Neural cell (in vitro differentiated cells): ENCODE measurements around the gene RUNX1. TPM values are rescaled to one million over a fixed set of nuclear protein-coding genes. Genes with fewer than 3 reads are reported as not detected.

Source experiments
- H2AFZ ChIP-seq: fragments of 200-600, 300-800 bp; sonication (generic), shearing (Covaris generic); 2 replicates; pipeline ENCODE4 v1.6.0; 2014; ENCODE audit warnings: low read depth, mild to moderate bottlenecking, antibody characterized with exemption, low read length, moderate library complexity
- H3F3A ChIP-seq: fragments of 200-600 bp; shearing (Covaris generic); 2 replicates; pipeline ENCODE4 v1.6.1; 2016; ENCODE audit warnings: mild to moderate bottlenecking, moderate library complexity, mixed read lengths, antibody characterized with exemption, low read length; ENCODE audit not compliant: insufficient read depth, poor library complexity, severe bottlenecking
- H3K27ac ChIP-seq: fragments of 200-600, 300-800 bp; sonication (generic), shearing (Covaris generic); 2 replicates; pipeline ENCODE4 v1.5.1; 2014; ENCODE audit warnings: mild to moderate bottlenecking, low read length, moderate library complexity
- H3K27me3 ChIP-seq: fragments of 300-800, 200-600 bp; sonication (generic), shearing (Covaris generic); 2 replicates; pipeline ENCODE4 v1.6.0; 2014; ENCODE audit warnings: mild to moderate bottlenecking, low read depth, low read length, moderate library complexity; ENCODE audit not compliant: insufficient read depth
- H3K36me3 ChIP-seq: fragments of 300-800, 200-600 bp; sonication (generic), shearing (Covaris generic); 2 replicates; pipeline ENCODE4 v1.5.1; 2014; ENCODE audit warnings: mild to moderate bottlenecking, antibody characterized with exemption, low read length, moderate library complexity; ENCODE audit not compliant: insufficient read depth
- H3K4me2 ChIP-seq: fragments of 300-800, 200-600 bp; sonication (generic), shearing (Covaris generic); 2 replicates; pipeline ENCODE4 v1.6.0; 2014; ENCODE audit warnings: mild to moderate bottlenecking, low read length
- H3K4me3 ChIP-seq: fragments of 300-800, 200-600 bp; sonication (generic), shearing (Covaris generic); 2 replicates; pipeline ENCODE4 v1.5.1; 2014; ENCODE audit warnings: mild to moderate bottlenecking, low read length, moderate library complexity
- H3K79me2 ChIP-seq: fragments of 200-600 bp; shearing (Covaris generic); replicated peaks from 2 replicates; pipeline ENCODE4 v1.6.0; 2014; ENCODE audit warnings: mild to moderate bottlenecking, low read length, moderate library complexity; ENCODE audit not compliant: insufficient read depth
- H3K9ac ChIP-seq: fragments of 300-800, 200-600 bp; sonication (generic), shearing (Covaris generic); 2 replicates; pipeline ENCODE4 v1.6.1; 2016; ENCODE audit warnings: mild to moderate bottlenecking, low read length, mixed read lengths
- H3K9me2 ChIP-seq: fragments of 200-600 bp; shearing (Covaris generic); 2 replicates; pipeline ENCODE4 v1.6.1; 2016; ENCODE audit warnings: mild to moderate bottlenecking, low read length, mixed read lengths; ENCODE audit not compliant: insufficient read depth
- H3K9me3 ChIP-seq: fragments of 200-600, 300-800 bp; sonication (generic), shearing (Covaris generic); 2 replicates; pipeline ENCODE4 v1.6.1; 2016; ENCODE audit warnings: mild to moderate bottlenecking, mixed run types, low read length, moderate library complexity, mixed read lengths
- H4K20me1 ChIP-seq: fragments of 200-600 bp; shearing (Covaris generic); 2 replicates; pipeline ENCODE4 v1.6.1; 2016; ENCODE audit warnings: mild to moderate bottlenecking, mixed run types; ENCODE audit not compliant: insufficient read depth
- EP300 ChIP-seq: fragments of 450-650 bp; conservative IDR thresholded peaks from 2 replicates; pipeline ENCODE4 v1.6.1; 2014; ENCODE audit warnings: antibody characterized with exemption, mild to moderate bottlenecking, moderate library complexity; ENCODE audit not compliant: poor library complexity, severe bottlenecking
- EZH2 ChIP-seq: fragments of 200-600, 300-800 bp; shearing (Covaris generic), sonication (generic); IDR thresholded peaks from 2 replicates; pipeline ENCODE4 v1.6.1; 2014; ENCODE audit warnings: antibody characterized with exemption, low read length, borderline replicate concordance, mild to moderate bottlenecking; ENCODE audit not compliant: insufficient read depth, poor library complexity, severe bottlenecking
- MXI1 ChIP-seq: fragments of 450-650 bp; conservative IDR thresholded peaks from 2 replicates; pipeline ENCODE4 v1.6.1; 2014; ENCODE audit warnings: antibody characterized with exemption, mild to moderate bottlenecking; ENCODE audit not compliant: poor library complexity, severe bottlenecking
- POLR2AphosphoS5 ChIP-seq: IDR thresholded peaks from 2 replicates; pipeline ENCODE4 v1.6.1; 2012
- RAD21 ChIP-seq: fragments of 450-650 bp; conservative IDR thresholded peaks from 2 replicates; pipeline ENCODE4 v1.6.1; 2014; ENCODE audit warnings: antibody characterized with exemption, mild to moderate bottlenecking, moderate library complexity
- SMC3 ChIP-seq: fragments of 450-650 bp; conservative IDR thresholded peaks from 2 replicates; pipeline ENCODE4 v1.6.1; 2014; ENCODE audit warnings: antibody characterized with exemption, mild to moderate bottlenecking, moderate library complexity; ENCODE audit not compliant: poor library complexity
- TAF1 ChIP-seq: IDR thresholded peaks from 2 replicates; pipeline ENCODE4 v1.6.1; 2012; ENCODE audit warnings: low read depth
- polyA plus RNA-seq: library from polyadenylated mRNA; depleted of rRNA; stranded (reverse); fragments of >200 nt; gene quantifications from 2 replicates; pipeline ENCODE4 v1.2.3, GENCODE V29; 2014
- TF ChIP-seq, protein P1 (sequence below): fragments of 450-650 bp; IDR thresholded peaks from 2 replicates; pipeline ENCODE4 v1.5.1; 2014; ENCODE audit warnings: antibody characterized with exemption, mild to moderate bottlenecking, moderate library complexity; ENCODE audit not compliant: poor library complexity, severe bottlenecking
- TF ChIP-seq, protein P2 (sequence below): IDR thresholded peaks from 2 replicates; pipeline ENCODE4 v1.6.1; 2012; ENCODE audit warnings: borderline replicate concordance

RUNX1 gene
- polyA plus RNA-seq, 1 donor from 2014 or later: not detected

DNA sequence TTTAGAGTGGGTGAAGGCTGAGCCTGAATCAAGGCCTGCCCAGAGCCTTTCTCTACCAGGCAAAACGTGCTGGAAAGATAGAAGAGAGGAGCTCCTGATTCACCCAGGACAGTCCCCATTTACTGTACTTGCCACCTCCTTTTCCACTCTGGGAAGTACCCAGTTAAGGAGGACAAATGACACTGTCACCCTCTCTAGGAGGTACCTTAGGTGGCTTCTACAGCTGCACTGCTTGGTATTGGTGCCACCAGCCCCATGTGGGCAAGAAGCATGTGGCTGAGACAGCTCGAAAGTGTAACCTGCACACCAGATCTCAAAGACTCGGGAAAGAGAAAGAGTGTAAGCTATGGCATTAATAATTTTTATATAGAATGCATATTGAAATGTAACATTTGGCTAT lies 42.3 kb downstream of the RUNX1 start:
- Histone ChIP-seq H3K9me2 (no peaks in the 10 kb centered on the region), H4K20me1 (no peaks in the 10 kb centered on the region), H2AFZ (no peak overlapping the region), H3K9me3 (no peaks in the 10 kb centered on the region), H3K79me2 (no peaks in the 10 kb centered on the region), H3K4me3 (no peak overlapping the region), H3K4me2 (no peak overlapping the region), H3K9ac (no peak overlapping the region), H3F3A (no peaks in the 10 kb centered on the region), H3K27ac (no peak overlapping the region), H3K27me3 (no peaks in the 10 kb centered on the region), H3K36me3 (no peaks in the 10 kb centered on the region)
- TF ChIP-seq EP300 (no peak), TAF1 (no peak)

DNA sequence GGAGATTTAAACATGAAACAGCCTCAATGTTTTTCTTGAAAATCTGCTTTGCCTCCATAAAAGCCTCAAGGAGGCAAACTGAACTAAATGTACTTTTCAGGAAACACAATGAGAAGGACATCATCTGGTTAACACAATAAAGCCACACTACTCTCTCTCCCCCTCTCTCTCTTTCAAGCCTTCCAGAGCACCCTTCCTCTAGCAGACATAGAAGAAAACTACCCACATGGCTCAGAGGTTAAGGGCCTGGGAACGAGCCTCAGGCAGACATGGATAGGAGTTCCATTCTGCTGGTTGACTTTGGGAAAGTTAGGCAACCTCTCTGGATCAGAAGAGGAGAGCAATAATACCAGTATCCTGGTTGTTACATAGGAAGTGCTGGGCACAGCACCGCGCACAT lies 42.9 kb downstream of the RUNX1 start:
- no peaks in the 10 kb centered on the region for H3K27me3 ChIP-seq
- H3K36me3 ChIP-seq: no peaks in the 10 kb centered on the region
- no peak overlapping the region for H2AFZ ChIP-seq
- no peaks in the 10 kb centered on the region for H3K79me2 ChIP-seq
- no peaks in the 10 kb centered on the region for H3K9me2 ChIP-seq
- no peaks in the 10 kb centered on the region for H3F3A ChIP-seq
- no peak overlapping the region for H3K27ac ChIP-seq
- no peak overlapping the region for H3K4me3 ChIP-seq
- no peaks in the 10 kb centered on the region for H4K20me1 ChIP-seq
- no peak overlapping the region for H3K9ac ChIP-seq
- TF ChIP-seq SMC3: no peak
- TF ChIP-seq, protein P1, sequence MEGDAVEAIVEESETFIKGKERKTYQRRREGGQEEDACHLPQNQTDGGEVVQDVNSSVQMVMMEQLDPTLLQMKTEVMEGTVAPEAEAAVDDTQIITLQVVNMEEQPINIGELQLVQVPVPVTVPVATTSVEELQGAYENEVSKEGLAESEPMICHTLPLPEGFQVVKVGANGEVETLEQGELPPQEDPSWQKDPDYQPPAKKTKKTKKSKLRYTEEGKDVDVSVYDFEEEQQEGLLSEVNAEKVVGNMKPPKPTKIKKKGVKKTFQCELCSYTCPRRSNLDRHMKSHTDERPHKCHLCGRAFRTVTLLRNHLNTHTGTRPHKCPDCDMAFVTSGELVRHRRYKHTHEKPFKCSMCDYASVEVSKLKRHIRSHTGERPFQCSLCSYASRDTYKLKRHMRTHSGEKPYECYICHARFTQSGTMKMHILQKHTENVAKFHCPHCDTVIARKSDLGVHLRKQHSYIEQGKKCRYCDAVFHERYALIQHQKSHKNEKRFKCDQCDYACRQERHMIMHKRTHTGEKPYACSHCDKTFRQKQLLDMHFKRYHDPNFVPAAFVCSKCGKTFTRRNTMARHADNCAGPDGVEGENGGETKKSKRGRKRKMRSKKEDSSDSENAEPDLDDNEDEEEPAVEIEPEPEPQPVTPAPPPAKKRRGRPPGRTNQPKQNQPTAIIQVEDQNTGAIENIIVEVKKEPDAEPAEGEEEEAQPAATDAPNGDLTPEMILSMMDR: no peak
- TF ChIP-seq, protein P2, sequence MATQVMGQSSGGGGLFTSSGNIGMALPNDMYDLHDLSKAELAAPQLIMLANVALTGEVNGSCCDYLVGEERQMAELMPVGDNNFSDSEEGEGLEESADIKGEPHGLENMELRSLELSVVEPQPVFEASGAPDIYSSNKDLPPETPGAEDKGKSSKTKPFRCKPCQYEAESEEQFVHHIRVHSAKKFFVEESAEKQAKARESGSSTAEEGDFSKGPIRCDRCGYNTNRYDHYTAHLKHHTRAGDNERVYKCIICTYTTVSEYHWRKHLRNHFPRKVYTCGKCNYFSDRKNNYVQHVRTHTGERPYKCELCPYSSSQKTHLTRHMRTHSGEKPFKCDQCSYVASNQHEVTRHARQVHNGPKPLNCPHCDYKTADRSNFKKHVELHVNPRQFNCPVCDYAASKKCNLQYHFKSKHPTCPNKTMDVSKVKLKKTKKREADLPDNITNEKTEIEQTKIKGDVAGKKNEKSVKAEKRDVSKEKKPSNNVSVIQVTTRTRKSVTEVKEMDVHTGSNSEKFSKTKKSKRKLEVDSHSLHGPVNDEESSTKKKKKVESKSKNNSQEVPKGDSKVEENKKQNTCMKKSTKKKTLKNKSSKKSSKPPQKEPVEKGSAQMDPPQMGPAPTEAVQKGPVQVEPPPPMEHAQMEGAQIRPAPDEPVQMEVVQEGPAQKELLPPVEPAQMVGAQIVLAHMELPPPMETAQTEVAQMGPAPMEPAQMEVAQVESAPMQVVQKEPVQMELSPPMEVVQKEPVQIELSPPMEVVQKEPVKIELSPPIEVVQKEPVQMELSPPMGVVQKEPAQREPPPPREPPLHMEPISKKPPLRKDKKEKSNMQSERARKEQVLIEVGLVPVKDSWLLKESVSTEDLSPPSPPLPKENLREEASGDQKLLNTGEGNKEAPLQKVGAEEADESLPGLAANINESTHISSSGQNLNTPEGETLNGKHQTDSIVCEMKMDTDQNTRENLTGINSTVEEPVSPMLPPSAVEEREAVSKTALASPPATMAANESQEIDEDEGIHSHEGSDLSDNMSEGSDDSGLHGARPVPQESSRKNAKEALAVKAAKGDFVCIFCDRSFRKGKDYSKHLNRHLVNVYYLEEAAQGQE: no peak
- no peak for TF ChIP-seq EP300
- TF ChIP-seq RAD21: no peak
- no peak for TF ChIP-seq EZH2
- TF ChIP-seq MXI1: no peak
- no peak for TF ChIP-seq TAF1
- TF ChIP-seq POLR2AphosphoS5: no peak
- H3K4me2 ChIP-seq: no peak overlapping the region
- no peaks in the 10 kb centered on the region for H3K9me3 ChIP-seq
